ENCODE measurements around the gene C1QTNF1. TPM values are rescaled to one million over a fixed set of nuclear protein-coding genes. Genes with fewer than 3 reads are reported as not detected.

C1QTNF1 gene
- total and polyA plus RNA-seq, 9 of the 15 experiments (the other 6 are each of a cell fraction or from before 2014, with no cell fraction given), result 0.09 TPM; not detected in 8

DNA sequence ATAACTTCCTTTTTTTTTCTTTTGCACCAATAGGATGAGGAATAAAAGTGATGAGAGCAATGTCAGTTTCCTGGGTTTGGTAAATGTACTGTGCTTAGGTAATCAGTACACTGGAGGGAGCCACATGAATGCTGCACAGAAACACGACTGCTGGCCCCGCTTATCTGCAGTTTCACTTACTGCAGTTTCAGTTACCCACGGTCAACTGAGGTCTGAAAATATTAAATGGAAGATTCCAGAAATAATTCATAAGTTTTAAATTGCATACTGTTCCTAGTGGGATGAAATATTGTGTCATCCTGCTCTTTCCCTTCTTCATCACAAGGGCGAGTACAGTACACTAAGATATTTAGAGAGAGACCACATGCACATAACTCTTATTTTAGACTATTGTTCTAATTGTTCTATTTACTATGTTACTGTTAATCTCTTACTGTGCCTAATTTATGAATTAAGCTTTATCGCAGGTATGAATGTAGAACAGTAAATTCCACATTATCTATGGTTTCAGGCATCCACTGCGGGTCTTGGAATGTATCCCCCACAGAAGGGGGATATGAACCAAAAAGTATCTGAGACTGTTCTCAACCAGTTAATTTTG, 37.8 kb upstream of the C1QTNF1 start (continued):
- no peak for TF ChIP-seq TFAM (CRISPR knock-in tag; conservative IDR thresholded peaks at IDR 0.05)
- TF ChIP-seq, protein P1, sequence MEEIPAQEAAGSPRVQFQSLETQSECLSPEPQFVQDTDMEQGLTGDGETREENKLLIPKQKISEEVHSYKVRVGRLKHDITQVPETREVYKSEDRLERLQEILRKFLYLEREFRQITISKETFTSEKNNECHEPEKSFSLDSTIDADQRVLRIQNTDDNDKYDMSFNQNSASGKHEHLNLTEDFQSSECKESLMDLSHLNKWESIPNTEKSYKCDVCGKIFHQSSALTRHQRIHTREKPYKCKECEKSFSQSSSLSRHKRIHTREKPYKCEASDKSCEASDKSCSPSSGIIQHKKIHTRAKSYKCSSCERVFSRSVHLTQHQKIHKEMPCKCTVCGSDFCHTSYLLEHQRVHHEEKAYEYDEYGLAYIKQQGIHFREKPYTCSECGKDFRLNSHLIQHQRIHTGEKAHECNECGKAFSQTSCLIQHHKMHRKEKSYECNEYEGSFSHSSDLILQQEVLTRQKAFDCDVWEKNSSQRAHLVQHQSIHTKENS (CRISPR knock-in tag; IDR thresholded peaks at IDR 0.05), result no peak
- no peak for TF ChIP-seq ZBTB17 (CRISPR knock-in tag; IDR thresholded peaks at IDR 0.05)
- no peak for TF ChIP-seq RBM34 (IDR thresholded peaks at IDR 0.05; ENCODE audit: borderline replicate concordance, insufficient read depth, low read length)
- TF ChIP-seq TGIF2 (CRISPR knock-in tag; IDR thresholded peaks at IDR 0.05), result no peak
- no peak for TF ChIP-seq IRF9 (tag; IDR thresholded peaks at IDR 0.05)
- no peak for TF ChIP-seq CBX8 (IDR thresholded peaks at IDR 0.05; ENCODE audit: borderline replicate concordance, extremely low read depth, low read depth, low read length, poor library complexity, severe bottlenecking)
- no peak for TF ChIP-seq DMBX1 (CRISPR knock-in tag; IDR thresholded peaks at IDR 0.05; ENCODE audit: borderline replicate concordance)
- no peak for TF ChIP-seq ELK1 (CRISPR knock-in tag; IDR thresholded peaks at IDR 0.05)
- TF ChIP-seq NCOA4 (IDR thresholded peaks at IDR 0.05; ENCODE audit: partially characterized antibody), result no peak
- TF ChIP-seq ZNF76 (CRISPR knock-in tag; IDR thresholded peaks at IDR 0.05; ENCODE audit: borderline replicate concordance), result no peak
- TF ChIP-seq ELK3 (CRISPR knock-in tag; IDR thresholded peaks at IDR 0.05), result no peak
- TF ChIP-seq, protein P2, sequence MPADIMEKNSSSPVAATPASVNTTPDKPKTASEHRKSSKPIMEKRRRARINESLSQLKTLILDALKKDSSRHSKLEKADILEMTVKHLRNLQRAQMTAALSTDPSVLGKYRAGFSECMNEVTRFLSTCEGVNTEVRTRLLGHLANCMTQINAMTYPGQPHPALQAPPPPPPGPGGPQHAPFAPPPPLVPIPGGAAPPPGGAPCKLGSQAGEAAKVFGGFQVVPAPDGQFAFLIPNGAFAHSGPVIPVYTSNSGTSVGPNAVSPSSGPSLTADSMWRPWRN (IDR thresholded peaks at IDR 0.05; ENCODE audit: low read depth), result no peak
- no peak for TF ChIP-seq HDGF (IDR thresholded peaks at IDR 0.05)
- no peak for TF ChIP-seq POLR2B (IDR thresholded peaks at IDR 0.05; ENCODE audit: low read depth, partially characterized antibody)

All from K562 (cell line).